NCI-H1930 (cell line): ENCODE measurements around the gene HAUS3.
"Not testable (repeated sequence)": the region's sequence is repeated elsewhere in the genome, so short reads cannot be mapped to it uniquely, and the experiment has no call there.

Source experiments
- DNase-seq, 2 experiments: peaks; one replicate each; lab custom pipeline; 2025; lab: John Stamatoyannopoulos, UW

HAUS3 gene

GRCh38 chr4:2251795-2252529, 10.0 kb upstream of the HAUS3 start:
- no peak for DNase-seq

- no peak for DNase-seq
These were observed 9.3 kb upstream of the HAUS3 start for GRCh38 chr4:2251073-2251794.

- DNase-seq, result no peak
These were observed 8.6 kb upstream of the HAUS3 start for GRCh38 chr4:2250357-2251072.

GRCh38 chr4:2249526-2250356, 7.8 kb upstream of the HAUS3 start:
- DNase-seq, result no peak

GRCh38 chr4:2248821-2249261, 6.9 kb upstream of the HAUS3 start:
- no peak for DNase-seq

GRCh38 chr4:2248044-2248780, 6.3 kb upstream of the HAUS3 start:
- DNase-seq, result no peak

GRCh38 chr4:2247128-2248043, 5.5 kb upstream of the HAUS3 start:
- no peak for DNase-seq

GRCh38 chr4:2246384-2247127, 4.6 kb upstream of the HAUS3 start:
- DNase-seq, result no peak

- no peak for DNase-seq
These were observed 3.9 kb upstream of the HAUS3 start for GRCh38 chr4:2245787-2246275.

- DNase-seq, result no peak
These were observed 3.3 kb upstream of the HAUS3 start for GRCh38 chr4:2245057-2245786.

- peak in 1 of 2 experiments; percentile 30 for DNase-seq
These were observed 1.9 kb upstream of the HAUS3 start for GRCh38 chr4:2243681-2244380.

GRCh38 chr4:2241003-2241402, 918 bp downstream of the HAUS3 start:
- DNase-seq, result no peak

GRCh38 chr4:2236944-2237666, 4.8 kb downstream of the HAUS3 start:
- DNase-seq, result no peak

- no peak for DNase-seq
These were observed 10.8 kb downstream of the HAUS3 start for GRCh38 chr4:2231082-2231481.

GRCh38 chr4:2226261-2226660, 15.7 kb downstream of the HAUS3 start:
- no peak for DNase-seq

- DNase-seq, result no peak
These were observed 19.1 kb downstream of the HAUS3 start for GRCh38 chr4:2222838-2223237.

- DNase-seq, result not testable (repeated sequence)
These were observed 20.5 kb downstream of the HAUS3 start for GRCh38 chr4:2221378-2221777.
